ENCODE data around the gene DNAJC4.

GRCh38 chr11:64253481-64253880 lies 23.1 kb downstream of the DNAJC4 start:
- TF ChIP-seq, protein P1, sequence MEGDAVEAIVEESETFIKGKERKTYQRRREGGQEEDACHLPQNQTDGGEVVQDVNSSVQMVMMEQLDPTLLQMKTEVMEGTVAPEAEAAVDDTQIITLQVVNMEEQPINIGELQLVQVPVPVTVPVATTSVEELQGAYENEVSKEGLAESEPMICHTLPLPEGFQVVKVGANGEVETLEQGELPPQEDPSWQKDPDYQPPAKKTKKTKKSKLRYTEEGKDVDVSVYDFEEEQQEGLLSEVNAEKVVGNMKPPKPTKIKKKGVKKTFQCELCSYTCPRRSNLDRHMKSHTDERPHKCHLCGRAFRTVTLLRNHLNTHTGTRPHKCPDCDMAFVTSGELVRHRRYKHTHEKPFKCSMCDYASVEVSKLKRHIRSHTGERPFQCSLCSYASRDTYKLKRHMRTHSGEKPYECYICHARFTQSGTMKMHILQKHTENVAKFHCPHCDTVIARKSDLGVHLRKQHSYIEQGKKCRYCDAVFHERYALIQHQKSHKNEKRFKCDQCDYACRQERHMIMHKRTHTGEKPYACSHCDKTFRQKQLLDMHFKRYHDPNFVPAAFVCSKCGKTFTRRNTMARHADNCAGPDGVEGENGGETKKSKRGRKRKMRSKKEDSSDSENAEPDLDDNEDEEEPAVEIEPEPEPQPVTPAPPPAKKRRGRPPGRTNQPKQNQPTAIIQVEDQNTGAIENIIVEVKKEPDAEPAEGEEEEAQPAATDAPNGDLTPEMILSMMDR (IDR thresholded peaks at IDR 0.05; ENCODE audit: low read length): no peak
- TF ChIP-seq EZH2 (optimal IDR thresholded peaks at IDR 0.05; ENCODE audit: low read depth, low read length) (no peak), EZH2phosphoT487 (IDR thresholded peaks at IDR 0.05; ENCODE audit: low read length) (no peak)
